Measurements from ENCODE around the gene ARMC10.

- TF ChIP-seq CTCF (IDR thresholded peaks at IDR 0.05) (no peak), EP300 (IDR thresholded peaks at IDR 0.05) (no peak)
Measured at GRCh38 chr7:103025341-103025740, 49.6 kb upstream of the ARMC10 start.

All from gastroesophageal sphincter (tissue), 3 donors.